A549 (cell line): Measurements from ENCODE around the gene GREB1. TPM values are rescaled to one million over a fixed set of nuclear protein-coding genes. Genes with fewer than 3 reads are reported as not detected.
A peak's percentile ranks its signal among the peaks of the same experiment; 100 is the strongest.

ENCODE experiments used
- ATAC-seq, 2 experiments: fragments of 200-7000 bp in 1 of 2; fragments of >200 bp in 1 of 2; cut with Nextera tagmentation in 1 of 2; cut with Tn5 transposase in 1 of 2; 3 replicates each; pipeline versions ENCODE4 v1.8.0 to v1.9.1; 2018 to 2020; ENCODE audit warnings: mild to moderate bottlenecking in 1 of 2, moderate library complexity in 1 of 2
- CTCF ChIA-PET: fragments of 300-600 bp; sonication (Branson Sonifier 250); formaldehyde crosslinking; extraction: SDS; loops from one replicate; lab custom pipeline; 2021; ENCODE audit warnings: antibody characterized with exemption, inconsistent platforms; lab: Yijun Ruan, JAX
- POLR2A ChIA-PET: fragments of 350-600 bp; formaldehyde crosslinking; extraction: SDS; loops from one replicate; lab custom pipeline; 2021; ENCODE audit warnings: antibody characterized with exemption, inconsistent platforms; lab: Yijun Ruan, JAX
- DNase-seq, 2 experiments: peaks; one replicate each; pipeline versions ENCODE4 v3.0.0 to v3.0.0-alpha.2; 2011 to 2016; ENCODE audit warnings: low read depth in 1 of 2, low spot score in 1 of 2
- FAIRE-seq: peaks from 2 replicates; lab custom pipeline; 2011; peaks lifted over from hg19 to GRCh38; lab: Jason Lieb, UNC
- H3K27ac ChIP-seq, 2 experiments: fragments of >200 bp; sonication (Bioruptor Twin); formaldehyde crosslinking; 3 replicates each; pipeline ENCODE4 v1.5.1; 2016 to 2017
- H3K4me1 ChIP-seq: fragments of >200 bp; sonication (Bioruptor Twin); formaldehyde crosslinking; 3 replicates; pipeline ENCODE4 v1.6.1; 2016
- H3K4me2 ChIP-seq: fragments of >200 bp; sonication (Bioruptor Twin); formaldehyde crosslinking; 3 replicates; pipeline ENCODE4 v1.6.1; 2016
- H3K4me3 ChIP-seq: fragments of >200 bp; sonication (Bioruptor Twin); formaldehyde crosslinking; 3 replicates; pipeline ENCODE4 v1.5.1; 2016
- H3K9me3 ChIP-seq: fragments of >200 bp; sonication (Bioruptor Twin); formaldehyde crosslinking; 3 replicates; pipeline ENCODE4 v1.6.1; 2016
- CEBPB ChIP-seq, 2 experiments: fragments of >200 bp in 1 of 2; sonication (Bioruptor Twin) in 1 of 2; formaldehyde crosslinking in 1 of 2; IDR thresholded peaks; 2 replicates each; pipeline ENCODE4 v1.6.1; 2012 to 2016
- CHD2 ChIP-seq: fragments of 150-350 bp; IDR thresholded peaks from 2 replicates; pipeline ENCODE4 v1.6.1; 2014; ENCODE audit warnings: low read length; ENCODE audit not compliant: partially characterized antibody
- EHF ChIP-seq: fragments of 250-450 bp; sonication (Bioruptor Pico); IDR thresholded peaks from 2 replicates; pipeline ENCODE4 v1.5.0; 2020; ENCODE audit warnings: mild to moderate bottlenecking
- EHMT2 ChIP-seq: fragments of 200-600 bp; sonication (generic); IDR thresholded peaks from 2 replicates; pipeline ENCODE4 v1.6.1; 2016; ENCODE audit warnings: antibody characterized with exemption, low read depth, mild to moderate bottlenecking, moderate library complexity
- FOSL2 ChIP-seq, 2 experiments: fragments of 450-650 bp in 1 of 2; fragments of >200 bp in 1 of 2; sonication (Bioruptor Twin) in 1 of 2; formaldehyde crosslinking; IDR thresholded peaks; 2 replicates each; pipeline versions ENCODE4 v1.5.0 to v1.6.1; 2016 to 2020; ENCODE audit warnings: mild to moderate bottlenecking in 1 of 2, moderate library complexity in 1 of 2
- HOXB13 ChIP-seq: fragments of 250-450 bp; sonication (Bioruptor Pico); IDR thresholded peaks from 2 replicates; pipeline ENCODE4 v1.5.0; 2020; ENCODE audit warnings: low read depth, mild to moderate bottlenecking, moderate library complexity
- JUN ChIP-seq, 2 experiments: fragments of >200 bp; sonication (Bioruptor Twin); formaldehyde crosslinking; IDR thresholded peaks; 2 replicates in 1 of 2; 3 replicates in 1 of 2; pipeline ENCODE4 v1.6.1; 2016 to 2017
- KDM5A ChIP-seq: fragments of 200-600 bp; sonication (generic); IDR thresholded peaks from 2 replicates; pipeline ENCODE4 v1.6.1; 2016; ENCODE audit warnings: antibody characterized with exemption, mild to moderate bottlenecking
- MYC ChIP-seq: IDR thresholded peaks from 2 replicates; pipeline ENCODE4 v1.6.1; 2012; ENCODE audit warnings: mild to moderate bottlenecking, inconsistent platforms, low read length, improper control_type of control experiment, borderline replicate concordance
- POLR2A ChIP-seq: IDR thresholded peaks from 2 replicates; pipeline ENCODE4 v1.6.1; 2012; ENCODE audit warnings: mild to moderate bottlenecking, low read length
- RARB ChIP-seq: fragments of 250-450 bp; sonication (Bioruptor Pico); IDR thresholded peaks from 2 replicates; pipeline ENCODE4 v1.8.0; 2021; ENCODE audit warnings: mild to moderate bottlenecking, moderate library complexity
- RFX5 ChIP-seq: fragments of 450-650 bp; IDR thresholded peaks from 2 replicates; pipeline ENCODE4 v1.7.1; 2014; ENCODE audit warnings: antibody characterized with exemption, mild to moderate bottlenecking, moderate library complexity
- TP53 ChIP-seq: fragments of 250-450 bp; sonication (Bioruptor Pico); IDR thresholded peaks from 2 replicates; pipeline ENCODE4 v1.5.0; 2021; ENCODE audit warnings: mild to moderate bottlenecking, moderate library complexity
- WGBS: methylation state at CpG from one replicate; pipeline ENCODE4 v1.1.6; 2017; ENCODE audit errors: missing lambda C conversion rate; 5-methylcytosine and 5-hydroxymethylcytosine counted together
- polyA plus RNA-seq, 4 experiments: library from polyadenylated mRNA; depleted of rRNA in 3 of 4; stranded (reverse); fragments of >200 nt; fragmentation: RNase III in 1 of 4; extraction: RNeasy Plus Mini Kit Qiagen cat#74134 plus additional on column Dnase treatment in 1 of 4; gene quantifications; 2 replicates in 3 of 4; 3 replicates in 1 of 4; pipeline ENCODE4 v1.2.3, GENCODE V29; 2011 to 2017
- TF ChIP-seq, protein P1 (sequence below): fragments of 150-350 bp; IDR thresholded peaks from 2 replicates; pipeline ENCODE4 v1.6.1; 2014; ENCODE audit warnings: low read depth, mild to moderate bottlenecking, low read length
- TF ChIP-seq, protein P2 (sequence below): IDR thresholded peaks from 2 replicates; pipeline ENCODE4 v1.6.1; 2012
- TF ChIP-seq, protein P3 (sequence below): fragments of 250-450 bp; sonication (Bioruptor Pico); IDR thresholded peaks from 2 replicates; pipeline ENCODE4 v1.5.0; 2021; ENCODE audit warnings: mild to moderate bottlenecking, moderate library complexity, borderline replicate concordance
- TF ChIP-seq, protein P4 (sequence below): fragments of 450-650 bp; IDR thresholded peaks from 2 replicates; pipeline ENCODE4 v1.6.1; 2014; ENCODE audit warnings: antibody characterized with exemption
- TF ChIP-seq, protein P5 (sequence below): fragments of >200 bp; sonication (Bioruptor Twin); formaldehyde crosslinking; IDR thresholded peaks from 3 replicates; pipeline ENCODE4 v1.6.1; 2016
- TF ChIP-seq, protein P6 (sequence below): IDR thresholded peaks from 2 replicates; pipeline ENCODE4 v1.6.1; 2012
- TF ChIP-seq, protein P7 (sequence below): fragments of 200-600 bp; sonication (generic); IDR thresholded peaks from 2 replicates; pipeline ENCODE4 v1.6.1; 2016; ENCODE audit warnings: antibody characterized with exemption, mild to moderate bottlenecking, moderate library complexity
- TF ChIP-seq, protein P8 (sequence below): IDR thresholded peaks from 2 replicates; pipeline ENCODE4 v1.6.1; 2012; ENCODE audit warnings: low read depth, borderline replicate concordance

The GREB1 gene
- polyA plus RNA-seq, 2 of the 4 experiments (the other 2 are of a cell fraction) = 1.1 to 1.3 TPM

DNA sequence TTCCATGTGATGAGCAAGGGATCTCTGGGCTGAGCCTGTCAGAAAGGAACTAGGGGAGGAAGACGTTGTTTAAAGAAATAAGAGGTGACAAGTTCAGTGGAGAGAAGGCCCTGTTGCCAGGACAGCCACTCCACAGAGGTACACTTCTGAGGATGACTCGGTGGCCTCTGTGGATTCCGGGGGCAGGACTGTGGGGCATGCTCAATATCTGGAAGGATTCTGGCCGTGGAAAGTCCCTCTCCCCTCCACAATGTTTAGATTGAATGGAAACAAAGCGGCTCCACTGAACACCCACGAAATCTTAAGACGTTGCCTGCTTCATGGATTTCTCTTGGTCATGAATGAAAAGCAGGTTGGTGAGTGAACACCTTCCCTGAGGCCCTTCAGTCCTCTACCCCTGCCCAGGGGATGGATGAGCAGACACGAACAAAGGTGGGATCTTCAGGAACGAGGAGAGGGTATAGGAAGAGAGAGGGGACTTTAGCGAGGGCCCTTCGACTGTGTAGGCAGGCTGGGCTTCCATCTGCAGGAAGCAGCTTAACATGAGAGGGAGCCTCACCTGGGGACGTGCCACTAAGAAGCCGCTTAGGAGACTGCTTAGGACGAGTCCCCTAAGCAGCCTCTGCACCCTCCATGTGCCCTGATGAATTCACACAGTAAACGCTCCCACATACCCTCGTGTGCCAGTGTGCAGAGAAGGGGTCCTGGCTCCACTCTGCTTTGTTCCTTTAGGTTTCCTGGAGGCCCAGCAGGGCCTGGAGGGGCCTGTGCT lies 134.2 kb downstream of the GREB1 start:
- CTCF ChIA-PET = interaction anchor here (1.3 kb wide), 1 partner anchor 9 kb away, joined by 3 read pairs; no protein-coding TSS in a partner anchor
- Histone ChIP-seq H3K4me1 (peaks cover 3% of the 10 kb centered on the region; the same call in 1 of the 3 replicates), H3K9me3 (peaks cover 5% of the 10 kb centered on the region)
- ATAC-seq = peak in 1 of 2 experiments; percentile 18; a peak in 2 of 6 replicates
- TF ChIP-seq EHF (CRISPR knock-in tag) (no peak), FOSL2 (IDR thresholded peaks at IDR 0.05) (no peak), FOSL2 (CRISPR knock-in tag; IDR thresholded peaks at IDR 0.05) (no peak)
- TF ChIP-seq, protein P1, sequence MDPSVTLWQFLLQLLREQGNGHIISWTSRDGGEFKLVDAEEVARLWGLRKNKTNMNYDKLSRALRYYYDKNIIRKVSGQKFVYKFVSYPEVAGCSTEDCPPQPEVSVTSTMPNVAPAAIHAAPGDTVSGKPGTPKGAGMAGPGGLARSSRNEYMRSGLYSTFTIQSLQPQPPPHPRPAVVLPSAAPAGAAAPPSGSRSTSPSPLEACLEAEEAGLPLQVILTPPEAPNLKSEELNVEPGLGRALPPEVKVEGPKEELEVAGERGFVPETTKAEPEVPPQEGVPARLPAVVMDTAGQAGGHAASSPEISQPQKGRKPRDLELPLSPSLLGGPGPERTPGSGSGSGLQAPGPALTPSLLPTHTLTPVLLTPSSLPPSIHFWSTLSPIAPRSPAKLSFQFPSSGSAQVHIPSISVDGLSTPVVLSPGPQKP = no peak
- TF ChIP-seq, protein P2, sequence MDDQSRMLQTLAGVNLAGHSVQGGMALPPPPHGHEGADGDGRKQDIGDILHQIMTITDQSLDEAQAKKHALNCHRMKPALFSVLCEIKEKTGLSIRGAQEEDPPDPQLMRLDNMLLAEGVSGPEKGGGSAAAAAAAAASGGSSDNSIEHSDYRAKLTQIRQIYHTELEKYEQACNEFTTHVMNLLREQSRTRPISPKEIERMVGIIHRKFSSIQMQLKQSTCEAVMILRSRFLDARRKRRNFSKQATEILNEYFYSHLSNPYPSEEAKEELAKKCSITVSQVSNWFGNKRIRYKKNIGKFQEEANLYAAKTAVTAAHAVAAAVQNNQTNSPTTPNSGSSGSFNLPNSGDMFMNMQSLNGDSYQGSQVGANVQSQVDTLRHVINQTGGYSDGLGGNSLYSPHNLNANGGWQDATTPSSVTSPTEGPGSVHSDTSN = no peak
- TF ChIP-seq, protein P3, sequence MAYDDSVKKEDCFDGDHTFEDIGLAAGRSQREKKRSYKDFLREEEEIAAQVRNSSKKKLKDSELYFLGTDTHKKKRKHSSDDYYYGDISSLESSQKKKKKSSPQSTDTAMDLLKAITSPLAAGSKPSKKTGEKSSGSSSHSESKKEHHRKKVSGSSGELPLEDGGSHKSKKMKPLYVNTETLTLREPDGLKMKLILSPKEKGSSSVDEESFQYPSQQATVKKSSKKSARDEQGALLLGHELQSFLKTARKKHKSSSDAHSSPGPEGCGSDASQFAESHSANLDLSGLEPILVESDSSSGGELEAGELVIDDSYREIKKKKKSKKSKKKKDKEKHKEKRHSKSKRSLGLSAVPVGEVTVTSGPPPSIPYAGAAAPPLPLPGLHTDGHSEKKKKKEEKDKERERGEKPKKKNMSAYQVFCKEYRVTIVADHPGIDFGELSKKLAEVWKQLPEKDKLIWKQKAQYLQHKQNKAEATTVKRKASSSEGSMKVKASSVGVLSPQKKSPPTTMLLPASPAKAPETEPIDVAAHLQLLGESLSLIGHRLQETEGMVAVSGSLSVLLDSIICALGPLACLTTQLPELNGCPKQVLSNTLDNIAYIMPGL = no peak
- TF ChIP-seq, all 56 proteins: peak for 0
- POLR2A ChIA-PET = no interaction called here
- 25% methylated on average over 15 of the region's 16 CpGs for WGBS
- Histone ChIP-seq H3K4me2 (no peak overlapping the region), H3K4me3 (no peak overlapping the region), H3K27ac (no peak overlapping the region)
- FAIRE-seq = no peak
- DNase-seq = no peak

DNA sequence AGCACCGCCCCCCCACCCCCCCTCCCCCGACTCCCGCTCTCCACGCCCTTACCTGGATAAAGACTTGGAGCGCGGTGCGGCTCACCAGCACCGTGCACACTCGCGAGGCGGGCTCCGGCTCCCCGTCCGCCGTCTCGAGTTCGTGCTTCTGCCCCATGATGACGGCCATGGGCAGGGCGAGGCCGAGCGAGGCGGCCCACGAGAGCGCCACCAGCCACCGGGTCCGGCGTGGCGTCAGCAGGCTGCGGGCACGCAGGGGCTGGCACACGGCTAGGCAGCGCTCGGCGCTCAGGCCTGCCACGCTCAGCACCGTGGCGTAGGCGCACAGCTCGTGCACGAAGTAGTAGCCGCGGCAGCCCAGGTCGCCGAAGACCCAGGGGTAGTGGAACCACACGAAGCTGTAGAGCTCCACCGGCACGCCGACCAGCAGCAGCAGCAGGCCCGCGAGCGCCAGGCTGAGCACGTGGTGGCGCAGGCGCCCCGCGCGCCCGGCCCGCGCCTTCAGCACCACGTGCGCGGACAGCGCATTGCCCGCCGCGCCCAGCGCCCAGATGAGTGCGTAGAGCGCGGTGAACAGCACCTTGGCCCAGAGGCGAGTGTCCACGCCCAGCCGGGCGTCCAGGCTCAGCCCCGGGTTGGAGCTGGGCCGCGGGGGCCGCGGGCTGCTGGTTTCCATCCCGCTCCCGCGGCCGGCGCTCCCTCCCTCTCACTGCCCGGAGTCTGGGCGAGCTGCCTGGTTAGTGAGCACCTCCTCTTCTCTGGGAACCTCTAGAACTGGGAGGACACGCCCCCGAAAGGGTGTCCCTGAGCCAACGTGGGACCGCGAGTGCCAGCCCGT lies 135.8 kb downstream of the GREB1 start, which contains the start of gene NTSR2:
TSS of gene NTSR2 (minus strand) at position 742 of the 838 bp plus-strand sequence. CDS start at position 676, 66 bp downstream.
- DNase-seq (peak; percentile 49 to 68), FAIRE-seq (no peak), ATAC-seq (peak; percentile 84 to 94)
- H3K27ac ChIP-seq = no peak within 1 kb of the TSS
- H3K4me2 ChIP-seq = peak within 1 kb of the TSS; percentile 66
- 63% methylated on average over 42 of the region's 93 CpGs for WGBS
- CTCF ChIA-PET = interaction anchor here (0.6 to 2.6 kb wide), 5 partner anchors 11 to 602 kb away, joined by 3 to 17 read pairs (median 4); a partner anchor contains a TSS
- POLR2A ChIA-PET = no interaction called here
- H3K4me1 ChIP-seq = peaks cover 3% of the 10 kb centered on the region; the same call in 1 of the 3 replicates
- no peak within 1 kb of the TSS for H3K4me3 ChIP-seq
- no peaks in the 10 kb centered on the region for H3K9me3 ChIP-seq
- TF ChIP-seq MYC = peak; percentile 68; the same call in 1 of the 2 replicates
- TF ChIP-seq, protein P4, sequence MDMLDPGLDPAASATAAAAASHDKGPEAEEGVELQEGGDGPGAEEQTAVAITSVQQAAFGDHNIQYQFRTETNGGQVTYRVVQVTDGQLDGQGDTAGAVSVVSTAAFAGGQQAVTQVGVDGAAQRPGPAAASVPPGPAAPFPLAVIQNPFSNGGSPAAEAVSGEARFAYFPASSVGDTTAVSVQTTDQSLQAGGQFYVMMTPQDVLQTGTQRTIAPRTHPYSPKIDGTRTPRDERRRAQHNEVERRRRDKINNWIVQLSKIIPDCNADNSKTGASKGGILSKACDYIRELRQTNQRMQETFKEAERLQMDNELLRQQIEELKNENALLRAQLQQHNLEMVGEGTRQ = peak; percentile 27; the same call in 1 of the 2 replicates
- no peak for TF ChIP-seq JUN (IDR thresholded peaks at IDR 0.05)
- TF ChIP-seq, protein P5, sequence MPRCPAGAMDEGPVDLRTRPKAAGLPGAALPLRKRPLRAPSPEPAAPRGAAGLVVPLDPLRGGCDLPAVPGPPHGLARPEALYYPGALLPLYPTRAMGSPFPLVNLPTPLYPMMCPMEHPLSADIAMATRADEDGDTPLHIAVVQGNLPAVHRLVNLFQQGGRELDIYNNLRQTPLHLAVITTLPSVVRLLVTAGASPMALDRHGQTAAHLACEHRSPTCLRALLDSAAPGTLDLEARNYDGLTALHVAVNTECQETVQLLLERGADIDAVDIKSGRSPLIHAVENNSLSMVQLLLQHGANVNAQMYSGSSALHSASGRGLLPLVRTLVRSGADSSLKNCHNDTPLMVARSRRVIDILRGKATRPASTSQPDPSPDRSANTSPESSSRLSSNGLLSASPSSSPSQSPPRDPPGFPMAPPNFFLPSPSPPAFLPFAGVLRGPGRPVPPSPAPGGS = no peak
- TF ChIP-seq, protein P6, sequence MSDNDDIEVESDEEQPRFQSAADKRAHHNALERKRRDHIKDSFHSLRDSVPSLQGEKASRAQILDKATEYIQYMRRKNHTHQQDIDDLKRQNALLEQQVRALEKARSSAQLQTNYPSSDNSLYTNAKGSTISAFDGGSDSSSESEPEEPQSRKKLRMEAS = peak; percentile 90
- TF ChIP-seq CHD2 = no peak
- TF ChIP-seq CEBPB (IDR thresholded peaks at IDR 0.05) = no peak
- no peak for TF ChIP-seq KDM5A
- TF ChIP-seq TP53 (CRISPR knock-in tag) = no peak
- TF ChIP-seq RARB = no peak
- TF ChIP-seq, protein P7, sequence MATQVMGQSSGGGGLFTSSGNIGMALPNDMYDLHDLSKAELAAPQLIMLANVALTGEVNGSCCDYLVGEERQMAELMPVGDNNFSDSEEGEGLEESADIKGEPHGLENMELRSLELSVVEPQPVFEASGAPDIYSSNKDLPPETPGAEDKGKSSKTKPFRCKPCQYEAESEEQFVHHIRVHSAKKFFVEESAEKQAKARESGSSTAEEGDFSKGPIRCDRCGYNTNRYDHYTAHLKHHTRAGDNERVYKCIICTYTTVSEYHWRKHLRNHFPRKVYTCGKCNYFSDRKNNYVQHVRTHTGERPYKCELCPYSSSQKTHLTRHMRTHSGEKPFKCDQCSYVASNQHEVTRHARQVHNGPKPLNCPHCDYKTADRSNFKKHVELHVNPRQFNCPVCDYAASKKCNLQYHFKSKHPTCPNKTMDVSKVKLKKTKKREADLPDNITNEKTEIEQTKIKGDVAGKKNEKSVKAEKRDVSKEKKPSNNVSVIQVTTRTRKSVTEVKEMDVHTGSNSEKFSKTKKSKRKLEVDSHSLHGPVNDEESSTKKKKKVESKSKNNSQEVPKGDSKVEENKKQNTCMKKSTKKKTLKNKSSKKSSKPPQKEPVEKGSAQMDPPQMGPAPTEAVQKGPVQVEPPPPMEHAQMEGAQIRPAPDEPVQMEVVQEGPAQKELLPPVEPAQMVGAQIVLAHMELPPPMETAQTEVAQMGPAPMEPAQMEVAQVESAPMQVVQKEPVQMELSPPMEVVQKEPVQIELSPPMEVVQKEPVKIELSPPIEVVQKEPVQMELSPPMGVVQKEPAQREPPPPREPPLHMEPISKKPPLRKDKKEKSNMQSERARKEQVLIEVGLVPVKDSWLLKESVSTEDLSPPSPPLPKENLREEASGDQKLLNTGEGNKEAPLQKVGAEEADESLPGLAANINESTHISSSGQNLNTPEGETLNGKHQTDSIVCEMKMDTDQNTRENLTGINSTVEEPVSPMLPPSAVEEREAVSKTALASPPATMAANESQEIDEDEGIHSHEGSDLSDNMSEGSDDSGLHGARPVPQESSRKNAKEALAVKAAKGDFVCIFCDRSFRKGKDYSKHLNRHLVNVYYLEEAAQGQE = peak; percentile 95
- TF ChIP-seq HOXB13 (CRISPR knock-in tag) = no peak; the same call in 1 of the 2 replicates
- TF ChIP-seq, protein P8, sequence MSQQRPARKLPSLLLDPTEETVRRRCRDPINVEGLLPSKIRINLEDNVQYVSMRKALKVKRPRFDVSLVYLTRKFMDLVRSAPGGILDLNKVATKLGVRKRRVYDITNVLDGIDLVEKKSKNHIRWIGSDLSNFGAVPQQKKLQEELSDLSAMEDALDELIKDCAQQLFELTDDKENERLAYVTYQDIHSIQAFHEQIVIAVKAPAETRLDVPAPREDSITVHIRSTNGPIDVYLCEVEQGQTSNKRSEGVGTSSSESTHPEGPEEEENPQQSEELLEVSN = peak; percentile 84
- no peak for TF ChIP-seq RFX5
- TF ChIP-seq POLR2A = no peak
- peak; percentile 47; the same call in 1 of the 2 replicates for TF ChIP-seq EHMT2
